K562 (cell line): ENCODE measurements around the gene TDRD9. TPM values are rescaled to one million over a fixed set of nuclear protein-coding genes. Genes with fewer than 3 reads are reported as not detected.

ENCODE experiments used
- ATF7 ChIP-seq: fragments of 450-650 bp; IDR thresholded peaks from 2 replicates; pipeline ENCODE4 v1.7.1; 2014; ENCODE audit warnings: mild to moderate bottlenecking, moderate library complexity
- CBFA2T3 ChIP-seq: fragments of 450-650 bp; IDR thresholded peaks from 2 replicates; pipeline ENCODE4 v1.6.1; 2017
- CREB1 ChIP-seq, 2 experiments: sonication (generic) in 1 of 2; formaldehyde crosslinking in 1 of 2; IDR thresholded peaks; 2 replicates each; pipeline versions ENCODE4 v1.6.1 to v1.8.0; 2012 to 2022; ENCODE audit warnings: inconsistent platforms in 1 of 2, mild to moderate bottlenecking in 1 of 2, missing genetic modification reagents in 1 of 2, moderate library complexity in 1 of 2
- E4F1 ChIP-seq: fragments of 250-450 bp; sonication (Bioruptor Pico); IDR thresholded peaks from 2 replicates; pipeline ENCODE4 v1.5.0; 2021; ENCODE audit warnings: mild to moderate bottlenecking, borderline replicate concordance
- FOXJ2 ChIP-seq: fragments of 200-800 bp; sonication (Bioruptor generic); IDR thresholded peaks from 2 replicates; pipeline ENCODE4 v1.6.1; 2016; ENCODE audit warnings: missing genetic modification characterization, missing compliant biosample characterization
- PBX2 ChIP-seq, 2 experiments: IDR thresholded peaks in 1 of 2; conservative IDR thresholded peaks in 1 of 2; 2 replicates each; pipeline ENCODE4 v1.6.1; 2016; ENCODE audit warnings: low read depth in 2 of 2, mild to moderate bottlenecking in 1 of 2, missing compliant biosample characterization in 1 of 2, missing genetic modification characterization in 1 of 2, moderate library complexity in 1 of 2
- RBM14 ChIP-seq: fragments of 200-400 bp; formaldehyde crosslinking; IDR thresholded peaks from 2 replicates; pipeline ENCODE4 v1.6.1; 2018; ENCODE audit warnings: low read depth, mild to moderate bottlenecking, low read length, moderate library complexity, borderline replicate concordance; ENCODE audit not compliant: insufficient read depth
- ZBTB12 ChIP-seq: fragments of 250-450 bp; sonication (Bioruptor Pico); IDR thresholded peaks from 2 replicates; pipeline ENCODE4 v1.4.0; 2020
- ZNF592 ChIP-seq: fragments of 450-650 bp; IDR thresholded peaks from 2 replicates; pipeline ENCODE4 v1.6.1; 2017; ENCODE audit warnings: antibody characterized with exemption, mild to moderate bottlenecking
- ZSCAN32 ChIP-seq: fragments of 450-650 bp; formaldehyde crosslinking; IDR thresholded peaks from 2 replicates; pipeline ENCODE4 v1.4.0; 2020; ENCODE audit warnings: mild to moderate bottlenecking, moderate library complexity
- polyA plus RNA-seq, 8 experiments: library from polyadenylated mRNA; depleted of rRNA in 4 of 8; stranded (reverse) in 5 of 8; unstranded in 3 of 8; fragments of >200 nt; fragmentation: Nextera tagmentation in 2 of 8; fragmentation: Illumina TruSeq in 1 of 8; extraction: Ambion mirVana in 2 of 8; extraction: Trizol in 1 of 8; gene quantifications; 2 replicates each; pipeline versions ENCODE4 v1.2.1 to v1.2.3, GENCODE V29; 2011 to 2014; ENCODE audit warnings: inconsistent platforms in 1 of 8, missing spikeins in 1 of 8
- total RNA-seq, 7 experiments: library from RNA; depleted of rRNA in 6 of 7; stranded (reverse); fragments of >200 nt in 6 of 7; fragmentation: Illumina TruSeq in 2 of 7; extraction: Trizol in 2 of 7; gene quantifications; 2 replicates each; pipeline versions ENCODE4 v1.2.1 to v1.2.3, GENCODE V29; 2011 to 2021; ENCODE audit warnings: low replicate concordance in 1 of 7
- TF ChIP-seq, protein P1 (sequence below), 2 experiments: fragments of 450-650 bp; conservative IDR thresholded peaks; 2 replicates each; pipeline ENCODE4 v1.6.1; 2017; ENCODE audit warnings: mild to moderate bottlenecking in 2 of 2, moderate library complexity in 2 of 2
- TF ChIP-seq, protein P2 (sequence below): fragments of 450-650 bp; formaldehyde crosslinking; IDR thresholded peaks from 2 replicates; pipeline ENCODE4 v1.4.0; 2022; ENCODE audit warnings: mild to moderate bottlenecking, moderate library complexity

TDRD9 gene
- total and polyA plus RNA-seq, 9 of the 15 experiments (the other 6 are each of a cell fraction or from before 2014, with no cell fraction given), result 0.04 to 0.14 (median 0.04) TPM; not detected in 5

DNA sequence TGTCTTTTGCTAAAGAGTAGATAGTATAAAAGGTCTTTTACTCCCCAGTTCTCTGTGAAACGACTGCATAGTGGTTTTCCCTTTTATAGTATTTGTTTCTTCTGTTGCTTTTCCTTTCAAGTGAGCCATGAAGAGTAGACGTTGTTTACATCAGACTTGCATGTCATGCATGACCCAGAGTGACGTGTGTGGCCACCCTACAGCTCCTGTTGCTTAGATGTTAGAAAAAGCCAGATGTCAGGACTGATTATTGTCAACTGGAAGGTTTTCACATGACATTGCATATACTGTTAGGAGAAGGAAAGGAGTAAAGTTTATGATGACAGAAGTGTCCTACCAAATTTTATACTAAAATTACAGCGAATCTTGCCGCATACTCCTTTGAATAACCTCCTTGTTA lies 15.4 kb downstream of the TDRD9 start (continued):
- TF ChIP-seq E4F1 (CRISPR knock-in tag) (no peak), ZSCAN32 (CRISPR knock-in tag) (no peak), CBFA2T3 (peak; percentile 69), ATF7 (peak; percentile 64; the same call in 1 of the 2 replicates), ZBTB12 (CRISPR knock-in tag) (peak; percentile 53; the same call in 1 of the 2 replicates), RBM14 (no peak), CREB1 (IDR thresholded peaks at IDR 0.05) (peak; percentile 86), CREB1 (CRISPR knock-in tag; IDR thresholded peaks at IDR 0.05) (peak; percentile 62; the same call in 1 of the 2 replicates), PBX2 (CRISPR knock-in tag; IDR thresholded peaks at IDR 0.05; ENCODE audit: low read depth) (0 out of 2 replicates have a peak, but pooled peaks have one; percentile 6), PBX2 (tag; conservative IDR thresholded peaks at IDR 0.05; ENCODE audit: low read depth) (peak; percentile 12; the same call in 1 of the 2 replicates), FOXJ2 (tag) (peak; percentile 73; the same call in 1 of the 2 replicates), ZNF592 (peak; percentile 68)
- TF ChIP-seq, protein P1, sequence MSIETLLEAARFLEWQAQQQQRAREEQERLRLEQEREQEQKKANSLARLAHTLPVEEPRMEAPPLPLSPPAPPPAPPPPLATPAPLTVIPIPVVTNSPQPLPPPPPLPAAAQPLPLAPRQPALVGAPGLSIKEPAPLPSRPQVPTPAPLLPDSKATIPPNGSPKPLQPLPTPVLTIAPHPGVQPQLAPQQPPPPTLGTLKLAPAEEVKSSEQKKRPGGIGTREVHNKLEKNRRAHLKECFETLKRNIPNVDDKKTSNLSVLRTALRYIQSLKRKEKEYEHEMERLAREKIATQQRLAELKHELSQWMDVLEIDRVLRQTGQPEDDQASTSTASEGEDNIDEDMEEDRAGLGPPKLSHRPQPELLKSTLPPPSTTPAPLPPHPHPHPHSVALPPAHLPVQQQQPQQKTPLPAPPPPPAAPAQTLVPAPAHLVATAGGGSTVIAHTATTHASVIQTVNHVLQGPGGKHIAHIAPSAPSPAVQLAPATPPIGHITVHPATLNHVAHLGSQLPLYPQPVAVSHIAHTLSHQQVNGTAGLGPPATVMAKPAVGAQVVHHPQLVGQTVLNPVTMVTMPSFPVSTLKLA (conservative IDR thresholded peaks at IDR 0.05), result peak; percentile 43 to 71; a peak in 2 of 4 replicates
- TF ChIP-seq, protein P2, sequence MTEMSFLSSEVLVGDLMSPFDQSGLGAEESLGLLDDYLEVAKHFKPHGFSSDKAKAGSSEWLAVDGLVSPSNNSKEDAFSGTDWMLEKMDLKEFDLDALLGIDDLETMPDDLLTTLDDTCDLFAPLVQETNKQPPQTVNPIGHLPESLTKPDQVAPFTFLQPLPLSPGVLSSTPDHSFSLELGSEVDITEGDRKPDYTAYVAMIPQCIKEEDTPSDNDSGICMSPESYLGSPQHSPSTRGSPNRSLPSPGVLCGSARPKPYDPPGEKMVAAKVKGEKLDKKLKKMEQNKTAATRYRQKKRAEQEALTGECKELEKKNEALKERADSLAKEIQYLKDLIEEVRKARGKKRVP (CRISPR knock-in tag), result no peak
